ENCODE data around the gene CYB561A3.

Gene CYB561A3

DNA sequence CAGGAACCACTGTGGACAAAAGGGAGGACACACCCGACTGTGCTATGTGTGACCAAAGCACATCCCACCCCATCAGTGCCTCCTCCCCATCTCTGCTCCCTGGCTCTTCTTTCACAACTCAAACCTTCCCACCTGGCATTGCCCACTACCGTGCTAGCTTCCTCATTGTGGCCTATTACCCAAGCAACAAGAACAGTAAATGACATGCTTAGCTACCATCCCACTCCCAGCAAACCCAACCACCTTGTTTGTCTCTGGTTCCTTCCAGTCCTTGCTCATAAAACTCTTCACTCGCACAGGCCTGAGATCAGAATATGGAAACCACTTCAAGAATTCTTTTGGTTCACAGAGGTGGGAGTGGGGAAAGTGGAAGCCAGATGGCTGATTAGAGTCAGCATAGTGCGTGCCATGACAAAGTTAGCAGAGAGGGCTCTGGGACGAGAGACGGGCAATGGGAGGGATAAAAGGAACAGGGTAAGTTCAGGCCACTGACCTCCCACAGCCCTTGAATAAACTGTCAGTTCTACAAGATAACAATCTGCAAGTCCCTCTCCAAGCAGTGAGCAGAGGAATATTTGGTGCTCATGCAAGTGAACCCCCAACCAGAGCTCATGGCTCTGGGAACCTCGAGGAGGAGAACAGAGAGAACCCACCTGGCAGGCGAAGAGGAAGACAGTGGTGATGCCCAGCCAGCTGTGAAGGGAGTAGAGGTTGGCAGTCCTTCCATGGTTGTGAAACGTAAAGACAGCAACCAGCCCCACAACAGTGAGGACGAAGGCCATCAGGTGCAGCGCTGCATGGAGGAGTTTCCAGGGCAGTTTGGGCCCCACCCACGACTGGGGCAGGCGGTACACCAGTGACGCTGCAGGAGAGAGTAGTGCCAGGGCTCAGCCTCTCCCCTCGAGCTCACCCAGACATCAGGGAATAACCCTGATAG, 8.3 kb downstream of the CYB561A3 start:
- no peak for DNase-seq (ENCODE audit: low read depth)
- TF ChIP-seq CTCF (conservative IDR thresholded peaks at IDR 0.05; ENCODE audit: control insufficient read depth, insufficient read depth, low read depth, low read length), result no peak
- H3K4me3 ChIP-seq (ENCODE audit: control insufficient read depth, low read depth, low read length), result no peak overlapping the region

GRCh38 chr11:61352038-61352437, 9.6 kb downstream of the CYB561A3 start:
- no peak for DNase-seq (ENCODE audit: low read depth)
- no peak overlapping the region for H3K4me3 ChIP-seq (ENCODE audit: control insufficient read depth, low read depth, low read length)
- no peak for TF ChIP-seq CTCF (conservative IDR thresholded peaks at IDR 0.05; ENCODE audit: control insufficient read depth, insufficient read depth, low read depth, low read length)

- TF ChIP-seq CTCF (conservative IDR thresholded peaks at IDR 0.05; ENCODE audit: control insufficient read depth, insufficient read depth, low read depth, low read length), result no peak
- no peak for DNase-seq (ENCODE audit: low read depth)
These were observed 10.9 kb downstream of the CYB561A3 start for GRCh38 chr11:61350803-61351202.

GRCh38 chr11:61350336-61350735, 11.3 kb downstream of the CYB561A3 start:
- no peak overlapping the region for H3K4me3 ChIP-seq (ENCODE audit: control insufficient read depth, low read depth, low read length)
- no peak for DNase-seq (ENCODE audit: low read depth)
- no peak for TF ChIP-seq CTCF (conservative IDR thresholded peaks at IDR 0.05; ENCODE audit: control insufficient read depth, insufficient read depth, low read depth, low read length)

More at GRCh38 chr11:61350803-61351202, 10.9 kb downstream of the CYB561A3 start:
- H3K4me3 ChIP-seq (ENCODE audit: control insufficient read depth, low read depth, low read length), result no peak overlapping the region

- no peak overlapping the region for H3K4me3 ChIP-seq (ENCODE audit: control insufficient read depth, low read depth, low read length)
- TF ChIP-seq CTCF (conservative IDR thresholded peaks at IDR 0.05; ENCODE audit: control insufficient read depth, insufficient read depth, low read depth, low read length), result no peak
- DNase-seq (ENCODE audit: low read depth), result no peak
These were observed 11.8 kb downstream of the CYB561A3 start for GRCh38 chr11:61349916-61350315.

DNA sequence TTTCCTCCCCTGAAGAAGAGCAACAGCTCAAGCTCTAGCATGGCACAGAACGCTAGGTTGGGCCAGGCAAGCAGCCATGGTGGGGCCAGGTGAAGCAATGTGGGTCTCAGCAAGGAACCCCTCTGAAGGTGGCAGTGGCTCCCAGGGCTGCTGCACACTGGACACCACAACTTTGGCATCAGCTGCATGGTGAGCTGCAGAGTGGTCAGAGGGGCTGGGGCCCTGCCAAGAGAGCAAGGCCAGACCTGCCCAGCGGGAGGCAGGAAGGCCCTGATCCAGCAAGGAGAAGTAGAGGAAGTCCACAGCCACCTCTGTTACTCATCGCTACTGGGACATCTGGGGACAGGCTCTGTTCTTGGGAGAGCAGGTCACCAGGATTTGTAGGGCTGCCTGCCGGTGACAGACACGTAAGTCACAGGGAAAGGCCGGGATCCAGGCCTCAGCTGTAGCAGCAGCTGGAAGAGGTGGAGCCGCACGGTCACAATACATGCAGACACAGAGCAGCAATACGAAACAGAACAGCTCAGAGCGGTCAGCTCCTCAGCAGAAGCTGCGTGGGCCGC, 12.4 kb downstream of the CYB561A3 start:
- no peak for DNase-seq (ENCODE audit: low read depth)
- TF ChIP-seq CTCF (conservative IDR thresholded peaks at IDR 0.05; ENCODE audit: control insufficient read depth, insufficient read depth, low read depth, low read length), result no peak
- no peak overlapping the region for H3K4me3 ChIP-seq (ENCODE audit: control insufficient read depth, low read depth, low read length)

Data from fibroblast of mammary gland (primary cell).